ENCODE data around the gene MKI67.

The MKI67 gene

GRCh38 chr10:128062881-128063563 is 63.2 kb downstream of the MKI67 start:
- no peak for DNase-seq

DNA sequence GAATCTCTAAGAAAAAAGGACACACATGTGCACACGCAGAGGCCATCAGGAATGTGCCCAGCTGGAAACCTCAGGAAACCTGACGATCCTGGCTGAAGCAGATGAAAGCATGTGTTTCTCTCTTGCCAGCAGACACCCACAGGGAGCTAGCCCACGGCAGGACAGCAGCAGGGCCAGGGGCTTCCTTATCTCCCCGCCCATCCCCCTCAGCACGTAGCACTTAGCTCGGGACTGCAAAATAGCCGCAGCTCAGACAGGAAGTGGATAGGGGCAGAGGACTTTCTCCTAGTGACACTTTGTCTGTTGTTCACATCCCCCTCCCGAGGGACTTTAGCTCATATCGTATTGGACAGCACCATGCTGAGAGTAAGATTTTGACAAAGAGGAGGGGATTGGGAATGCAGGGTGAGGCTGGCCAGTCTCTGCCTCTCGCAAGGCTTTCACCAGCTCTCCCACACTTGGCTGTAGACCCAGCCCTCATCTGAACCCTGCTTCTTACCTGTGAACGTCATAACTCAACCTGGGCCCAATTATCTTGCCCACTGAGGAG is 63.8 kb downstream of the MKI67 start:
- DNase-seq: no peak

DNA sequence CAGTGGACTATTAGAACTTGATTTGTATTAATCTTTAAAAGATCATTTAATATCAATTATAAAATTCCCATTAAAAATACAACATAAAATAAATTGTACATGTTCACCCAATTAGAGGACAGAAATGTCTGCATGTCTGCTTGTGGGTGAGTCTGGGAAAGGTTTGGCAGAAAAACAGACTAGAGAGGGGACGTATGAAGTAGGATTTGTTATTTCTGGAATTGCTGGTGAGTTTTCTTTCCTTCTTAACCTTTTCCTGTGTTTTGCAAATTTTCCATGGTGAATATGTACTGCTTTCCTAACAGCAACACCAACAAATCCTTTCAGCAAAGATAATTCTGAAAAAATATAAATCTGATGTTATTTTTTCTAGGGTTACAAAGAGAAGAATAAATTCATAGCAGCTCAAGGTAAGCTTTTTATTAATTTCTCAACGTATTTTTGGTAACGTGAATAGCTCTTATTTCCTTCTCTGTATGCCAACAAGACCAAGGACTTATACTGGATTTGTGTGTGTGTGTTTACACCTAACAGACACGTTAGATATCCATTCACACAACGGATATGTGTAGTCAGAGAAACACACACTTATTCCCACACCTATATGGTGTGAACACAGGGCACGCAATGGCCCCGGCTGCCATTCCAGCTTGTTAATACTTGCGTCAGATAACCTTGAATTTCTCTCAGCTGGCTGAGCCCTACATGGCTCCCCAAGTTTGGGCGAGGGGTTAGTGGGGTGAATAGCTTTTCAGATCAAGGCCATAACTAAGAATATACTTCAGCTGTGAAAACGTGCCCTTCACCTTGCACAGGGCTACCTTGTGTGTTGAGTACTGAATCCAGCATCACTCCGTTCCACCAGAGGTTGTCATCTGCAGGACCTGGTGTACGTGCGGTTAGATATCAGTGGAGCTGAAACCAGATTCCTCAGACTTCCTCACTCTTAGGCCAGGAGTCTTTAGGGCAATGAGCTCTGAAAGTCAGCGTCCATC is 64.6 kb downstream of the MKI67 start:
- DNase-seq: no peak

- no peak for DNase-seq
These were observed 65.6 kb downstream of the MKI67 start for GRCh38 chr10:128060341-128061250.

DNA sequence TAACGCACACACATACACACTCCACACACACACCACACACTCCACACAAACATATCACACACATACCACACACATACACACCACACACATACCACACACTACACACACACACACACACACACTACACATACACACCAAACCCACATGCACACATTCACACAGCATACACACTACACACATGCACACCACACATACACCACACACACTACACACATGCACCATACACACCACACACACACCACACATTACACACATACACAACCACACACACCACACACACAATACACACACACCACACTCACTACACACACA is 66.3 kb downstream of the MKI67 start:
- no peak for DNase-seq

DNA sequence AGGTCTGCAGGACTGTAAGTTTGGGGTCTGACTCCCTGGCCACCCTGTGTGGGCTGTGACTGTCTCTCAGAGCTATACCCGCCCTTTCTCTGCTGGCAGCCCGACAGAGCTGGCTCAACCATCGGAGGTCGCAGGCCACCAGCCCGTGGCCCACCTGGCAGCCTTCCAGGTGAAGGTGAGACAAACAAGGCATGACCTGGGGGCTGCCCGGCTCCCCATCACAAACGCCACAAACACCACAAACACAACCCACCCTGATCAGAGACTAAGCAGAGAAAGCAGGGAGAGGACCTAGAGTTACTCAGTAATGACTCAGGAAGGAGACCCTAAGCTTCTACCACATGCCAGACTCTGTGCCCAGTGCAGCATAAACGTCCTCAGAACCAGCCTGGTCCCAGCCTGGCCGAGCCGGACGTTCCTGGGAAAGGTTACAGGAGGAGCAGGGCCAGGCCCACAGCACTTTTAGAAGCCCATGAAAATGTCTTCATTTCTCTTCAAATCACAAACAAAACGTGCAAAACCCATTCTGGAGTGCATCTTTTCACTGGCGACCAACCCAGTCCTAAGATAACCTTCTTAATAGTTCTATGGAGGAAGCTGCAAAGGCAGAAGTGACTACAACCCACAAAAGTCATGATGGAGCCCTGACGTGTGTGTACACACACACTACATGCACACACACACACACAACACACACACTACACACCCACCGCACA is 66.8 kb downstream of the MKI67 start:
- no peak for DNase-seq

DNA sequence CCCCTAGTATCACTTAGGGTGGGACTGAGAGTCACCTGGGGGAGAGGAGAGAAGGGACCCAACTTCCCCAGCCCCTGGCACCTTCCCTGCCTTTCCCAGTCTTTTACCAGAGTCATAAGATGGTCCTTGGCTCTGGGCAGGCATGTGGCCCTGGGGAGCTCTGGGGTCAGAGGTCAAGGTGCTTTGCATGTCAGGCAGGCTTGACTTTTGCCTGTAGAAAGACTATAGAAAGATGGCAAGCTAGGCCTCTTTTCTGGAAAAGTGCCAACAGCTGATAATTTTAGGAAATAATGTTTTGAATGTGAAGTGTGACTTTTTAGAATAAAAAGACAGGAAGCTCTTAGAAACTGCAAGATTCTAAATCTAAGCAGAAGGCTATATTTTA is 67.5 kb downstream of the MKI67 start:
- DNase-seq: no peak

GRCh38 chr10:128058106-128058749 is 68.0 kb downstream of the MKI67 start:
- DNase-seq: no peak

DNA sequence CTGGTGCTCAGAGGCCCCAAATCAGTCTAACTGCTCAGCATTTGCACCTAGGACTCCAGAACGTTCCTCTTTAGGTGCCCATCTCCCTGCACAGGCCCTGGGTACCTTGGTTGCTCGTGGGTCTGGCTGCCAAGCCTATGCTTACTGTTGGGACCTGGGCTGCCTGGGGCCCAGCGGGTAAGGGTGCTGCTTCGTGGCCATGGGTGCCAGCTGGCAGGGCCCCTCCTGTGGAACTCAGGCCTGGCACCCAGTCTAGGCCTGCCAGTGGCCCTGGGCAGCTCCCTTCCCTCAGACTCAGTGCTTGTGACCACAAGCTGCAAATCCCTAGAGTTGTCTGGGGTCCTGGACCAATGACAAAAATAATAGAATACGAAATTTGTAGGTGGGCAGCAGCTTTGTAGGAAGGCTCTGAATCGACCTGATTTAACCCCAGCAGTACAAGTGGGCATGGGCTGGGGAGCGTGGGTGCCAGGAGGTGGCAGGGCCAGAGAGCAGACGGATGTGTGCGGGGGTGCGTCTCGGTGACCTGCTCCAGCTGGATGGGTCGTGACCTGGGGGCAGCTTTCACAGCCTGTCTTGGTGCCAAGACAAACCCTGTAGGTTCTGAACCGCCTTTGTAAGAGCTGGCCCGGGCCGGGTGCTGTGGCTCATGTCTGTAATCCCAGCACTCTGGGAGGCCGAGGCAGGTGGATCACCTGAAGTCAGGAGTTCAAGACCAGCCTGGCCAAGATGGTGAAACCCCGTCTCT is 69.7 kb downstream of the MKI67 start:
- no peak for DNase-seq

- no peak for DNase-seq
These were observed 71.0 kb downstream of the MKI67 start for GRCh38 chr10:128055061-128055868.

DNA sequence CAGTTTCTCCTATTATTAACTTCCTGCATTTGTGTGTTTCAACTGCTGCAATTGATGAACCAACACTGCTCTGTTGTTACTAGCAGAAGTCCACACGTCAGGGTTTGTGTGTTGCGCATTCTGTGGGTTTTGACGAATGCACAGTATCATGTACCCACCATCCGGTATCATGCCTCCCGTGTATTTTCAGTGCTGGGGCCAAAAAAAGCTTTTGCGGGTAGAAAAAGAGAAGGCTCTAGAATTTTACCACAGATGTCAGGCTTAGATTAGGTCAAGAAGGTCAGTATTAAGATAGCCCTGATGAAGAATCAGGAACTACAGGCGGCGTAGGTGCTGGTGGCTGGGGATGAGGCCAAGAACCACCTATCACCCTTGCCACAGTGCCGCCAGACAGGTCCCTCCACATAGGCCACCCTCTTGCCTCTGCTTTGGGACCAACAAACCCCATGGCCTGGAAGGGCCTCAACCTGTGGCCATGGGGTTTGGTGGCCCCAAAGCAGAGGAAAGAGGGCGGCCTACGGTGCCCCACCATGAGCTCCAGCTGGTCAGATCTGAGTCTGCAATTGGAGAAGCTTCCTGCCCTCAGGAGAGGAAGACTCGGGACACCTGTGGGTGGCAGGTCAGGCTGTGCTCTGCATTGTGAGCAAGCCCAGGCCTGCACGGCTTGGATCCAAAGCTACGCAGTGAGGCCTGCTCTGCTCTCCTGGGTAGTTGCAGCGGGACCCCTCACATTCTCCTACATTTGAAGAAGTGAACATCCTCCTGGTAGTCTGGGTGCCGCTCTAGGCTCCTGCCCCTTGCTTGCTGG is 71.9 kb downstream of the MKI67 start:
- no peak for DNase-seq

DNA sequence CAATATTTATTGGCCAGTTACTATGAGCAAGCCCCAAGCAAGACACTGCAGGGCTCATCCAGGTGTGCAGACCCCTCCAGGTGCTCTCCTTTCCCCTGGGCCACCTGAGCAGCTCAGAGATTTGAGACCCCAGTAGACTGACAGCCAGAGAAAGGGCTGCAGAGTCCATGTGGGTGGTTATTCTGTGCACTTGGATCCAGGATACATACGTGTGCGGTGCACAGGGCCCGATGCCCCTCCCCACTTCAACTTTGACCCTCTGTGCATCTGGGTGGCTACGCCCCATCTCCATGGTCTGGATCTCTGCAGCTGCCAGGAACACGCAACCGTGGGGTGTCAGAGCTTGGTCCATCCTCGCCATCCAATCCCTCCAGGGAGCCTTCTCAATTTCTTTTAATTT is 72.9 kb downstream of the MKI67 start:
- no peak for DNase-seq

DNA sequence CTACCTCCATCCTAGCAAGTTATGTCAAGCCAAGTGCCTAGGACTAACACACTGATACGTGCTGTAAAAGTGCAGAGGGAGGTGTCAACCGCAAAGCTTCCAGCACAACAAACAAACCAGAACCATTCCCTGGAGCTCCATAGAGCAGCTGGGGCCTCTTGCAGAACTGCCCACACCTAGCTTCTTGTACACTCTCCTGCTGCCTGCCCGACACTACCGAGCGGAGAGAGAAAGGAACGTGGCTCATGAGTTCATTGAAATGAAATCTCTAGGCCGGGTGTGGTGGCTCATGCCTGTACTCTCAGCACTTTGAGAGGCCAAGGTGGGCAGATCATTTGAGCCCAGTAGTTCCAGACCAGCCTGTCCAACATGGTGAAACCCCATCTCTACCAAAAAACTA is 73.5 kb downstream of the MKI67 start:
- no peak for DNase-seq

- no peak for DNase-seq
These were observed 74.7 kb downstream of the MKI67 start for GRCh38 chr10:128051548-128051947.

DNA sequence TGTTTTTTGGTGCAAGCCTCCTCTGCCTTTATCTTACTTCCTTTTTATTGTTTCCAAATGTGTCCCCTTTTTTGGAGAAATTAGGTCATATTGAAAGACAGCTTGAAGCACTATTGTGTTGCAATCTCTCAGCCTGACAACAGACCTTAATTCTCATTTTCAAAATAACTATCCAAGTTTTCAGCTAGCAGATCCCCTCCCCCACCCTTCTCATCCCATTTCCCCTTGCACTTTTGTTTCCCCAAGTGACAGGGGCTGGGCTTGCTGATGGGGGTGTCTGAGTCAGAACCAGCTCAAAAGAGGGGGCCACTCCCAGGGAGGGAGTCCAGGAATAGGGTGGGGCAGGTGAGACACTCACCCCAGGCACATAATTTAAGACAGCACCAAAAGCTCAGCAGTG is 75.3 kb downstream of the MKI67 start:
- DNase-seq: no peak

DNA sequence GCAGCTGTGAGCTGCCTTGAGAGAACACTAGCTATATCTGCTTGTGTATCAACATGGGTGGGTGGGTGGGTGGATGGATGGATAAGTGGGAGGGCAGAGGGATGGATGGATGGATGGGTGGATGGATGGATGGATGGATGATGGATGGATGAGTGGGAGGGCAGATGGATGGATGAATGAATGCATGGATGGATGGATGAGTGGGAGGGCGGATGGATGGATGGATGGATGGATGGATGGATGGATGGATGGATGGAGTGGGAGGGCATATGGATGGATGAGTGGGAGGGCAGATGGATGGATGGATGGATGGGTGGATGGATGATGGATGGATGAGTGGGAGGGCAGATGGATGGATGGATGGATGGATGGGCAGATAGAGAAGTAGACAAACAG is 76.1 kb downstream of the MKI67 start:
- no peak for DNase-seq

DNA sequence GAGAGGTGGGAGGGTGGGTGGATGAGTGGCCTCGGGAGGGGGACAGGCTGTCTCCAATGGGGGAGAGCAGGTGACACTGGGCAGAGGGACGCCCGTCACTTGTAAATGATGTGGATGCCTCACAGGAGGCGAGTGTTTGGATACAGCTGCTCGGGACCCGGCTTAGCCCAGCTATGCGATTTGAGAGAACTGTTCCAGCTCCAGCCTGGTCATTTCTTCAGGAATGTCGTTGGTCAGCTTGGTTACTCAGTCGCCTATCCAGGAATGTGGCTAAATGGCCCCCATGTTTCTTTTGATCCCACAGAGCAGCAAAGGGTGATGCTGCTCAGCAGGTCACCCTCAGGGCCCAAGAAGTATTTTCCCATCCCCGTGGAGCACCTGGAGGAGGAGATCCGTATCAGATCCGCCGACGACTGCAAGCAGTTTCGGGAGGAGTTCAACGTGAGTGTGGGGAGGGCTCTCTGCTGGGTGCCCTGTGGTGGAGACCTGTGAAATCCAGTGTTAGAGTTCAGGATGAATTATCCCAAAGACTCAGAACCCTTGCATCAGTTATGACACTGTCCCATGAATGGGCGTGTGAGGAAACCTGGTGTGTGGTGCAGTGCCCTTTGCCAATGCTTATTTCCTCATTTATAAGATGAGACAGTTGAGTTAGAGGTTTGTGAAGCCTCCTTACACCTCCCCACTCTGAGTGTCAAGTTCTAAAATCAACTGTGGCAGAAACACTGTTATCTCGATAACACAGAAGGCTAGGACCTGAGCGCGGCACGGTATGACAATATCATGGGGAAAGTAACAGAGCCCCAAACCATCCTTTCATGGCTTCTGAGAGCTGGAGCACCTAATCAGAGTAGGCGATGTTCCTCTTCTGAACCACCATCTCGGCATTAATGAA is 76.8 kb downstream of the MKI67 start:
- no peak for DNase-seq

DNA sequence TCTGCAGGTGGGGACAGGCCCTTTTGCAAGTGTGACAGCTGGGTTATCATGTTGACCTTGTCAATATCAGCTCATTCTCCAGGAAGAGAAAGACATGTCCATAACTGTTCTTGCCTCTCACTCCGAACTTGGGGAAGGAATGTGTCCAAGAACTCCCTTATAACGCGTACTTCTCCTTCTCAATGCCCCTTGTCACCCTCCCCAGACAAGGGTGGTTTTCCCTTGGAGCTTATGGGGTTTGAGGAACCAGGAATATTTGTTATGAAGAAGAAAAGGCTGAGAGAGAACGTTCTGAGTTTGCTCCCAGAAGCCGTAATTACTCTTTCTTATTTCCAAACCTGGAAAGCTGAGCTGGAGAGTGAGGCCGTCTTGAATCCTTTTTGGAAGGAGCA is 77.4 kb downstream of the MKI67 start:
- DNase-seq: no peak
